Measurements from ENCODE around the gene TMEM132E.

The TMEM132E gene

GRCh38 chr17:34638526-34639260, 59.3 kb downstream of the TMEM132E start (continued):
- TF ChIP-seq PRDM10 (tag by site-specific recombination; IDR thresholded peaks at IDR 0.05), result no peak

GRCh38 chr17:34639706-34640425, 60.5 kb downstream of the TMEM132E start:
- CTCF ChIA-PET, result interaction anchor here (1.0 to 9.3 kb wide), 11 partner anchors 8 to 97 kb away, joined by 3 to 73 read pairs (median 13); no protein-coding TSS in a partner anchor
- Histone ChIP-seq H3K9me3 (ENCODE audit: control insufficient read depth, insufficient read depth, low read depth, low read length) (no peaks in the 10 kb centered on the region), H3K27ac (ENCODE audit: extremely low read depth, low read depth, low read length) (no peak overlapping the region), H3K4me1 (ENCODE audit: control insufficient read depth, insufficient read depth, low read length) (peaks cover 2% of the 10 kb centered on the region), H3K36me3 (ENCODE audit: control insufficient read depth in 2 of 2, insufficient read depth in 1 of 2, low read length in 2 of 2) (peaks cover 0 to 7% of the 10 kb centered on the region in 2 experiments; a peak in 1 of 3 replicates), H3K4me3 (ENCODE audit: low read depth, low read length) (no peak overlapping the region)
- POLR2A ChIA-PET, result no interaction called here
- no peak for TF ChIP-seq KLF16 (tag by site-specific recombination; IDR thresholded peaks at IDR 0.05)
- no peak for TF ChIP-seq MZF1 (tag by site-specific recombination; IDR thresholded peaks at IDR 0.05; ENCODE audit: borderline replicate concordance)
- no peak for TF ChIP-seq ZNF548 (tag by site-specific recombination; IDR thresholded peaks at IDR 0.05)
- TF ChIP-seq ZNF133 (tag by site-specific recombination; IDR thresholded peaks at IDR 0.05), result no peak
- TF ChIP-seq ZNF423 (tag by site-specific recombination; IDR thresholded peaks at IDR 0.05), result no peak
- no peak for TF ChIP-seq ZNF398 (tag by site-specific recombination; IDR thresholded peaks at IDR 0.05)
- no peak for TF ChIP-seq ZNF555 (tag by site-specific recombination; conservative IDR thresholded peaks at IDR 0.05)
- no peak for TF ChIP-seq GLI4 (tag by site-specific recombination; IDR thresholded peaks at IDR 0.05)
- TF ChIP-seq ZNF202 (tag by site-specific recombination; IDR thresholded peaks at IDR 0.05; ENCODE audit: borderline replicate concordance), result no peak
- no peak for TF ChIP-seq ZNF433 (tag by site-specific recombination; IDR thresholded peaks at IDR 0.05; ENCODE audit: low read depth)
- TF ChIP-seq CTCF (tag by site-specific recombination; IDR thresholded peaks at IDR 0.05), result no peak
- TF ChIP-seq ZNF639 (tag by site-specific recombination; IDR thresholded peaks at IDR 0.05), result no peak
- no peak for TF ChIP-seq WT1 (tag by site-specific recombination; IDR thresholded peaks at IDR 0.05)

All from HEK293 (cell line).